Activated naive CD4-positive, alpha-beta T cell treated with anti-CD3 and anti-CD28 coated beads for 36 hours (primary cell): ENCODE data around the gene CDC45. TPM values are rescaled to one million over a fixed set of nuclear protein-coding genes. Genes with fewer than 3 reads are reported as not detected.

Experiments used
- CTCF ChIA-PET: fragments of 350-600 bp; sonication (Branson Sonifier 250); formaldehyde crosslinking; loops from one replicate; lab custom pipeline; 2021; ENCODE audit warnings: antibody characterized with exemption; lab: Charles Lee
- DNase-seq: peaks from one replicate; pipeline ENCODE4 v3.0.0-alpha.2; 2020
- H3K27ac Mint-ChIP-seq: one replicate; pipeline ENCODE4 v1.8.0; 2021; ENCODE audit warnings: mild to moderate bottlenecking, mixed read lengths
- H3K27me3 Mint-ChIP-seq: one replicate; pipeline ENCODE4 v1.8.0; 2021; ENCODE audit warnings: low read depth, mixed read lengths
- H3K36me3 Mint-ChIP-seq: one replicate; pipeline ENCODE4 v1.8.0; 2021; ENCODE audit warnings: low read depth, mixed read lengths
- H3K4me1 Mint-ChIP-seq: one replicate; pipeline ENCODE4 v1.8.0; 2021; ENCODE audit warnings: low read depth, mixed read lengths
- H3K4me3 Mint-ChIP-seq: one replicate; pipeline ENCODE4 v1.8.0; 2021; ENCODE audit warnings: mild to moderate bottlenecking, moderate library complexity, mixed read lengths
- H3K9me3 Mint-ChIP-seq: one replicate; pipeline ENCODE4 v1.8.0; 2021; ENCODE audit warnings: mixed read lengths
- intact Hi-C: fragments of 100-400 bp; cut with micrococcal nuclease; formaldehyde crosslinking; loops from one replicate; pipeline ENCODE4 v1.15.1; 2023
- total RNA-seq, 2 experiments: library from RNA; stranded (reverse); gene quantifications; one replicate each; pipeline ENCODE4 v1.2.3, GENCODE V29; 2021

The CDC45 gene
- total RNA-seq, 2 experiments from 2014 or later = 86.3 to 91.7 TPM

DNA sequence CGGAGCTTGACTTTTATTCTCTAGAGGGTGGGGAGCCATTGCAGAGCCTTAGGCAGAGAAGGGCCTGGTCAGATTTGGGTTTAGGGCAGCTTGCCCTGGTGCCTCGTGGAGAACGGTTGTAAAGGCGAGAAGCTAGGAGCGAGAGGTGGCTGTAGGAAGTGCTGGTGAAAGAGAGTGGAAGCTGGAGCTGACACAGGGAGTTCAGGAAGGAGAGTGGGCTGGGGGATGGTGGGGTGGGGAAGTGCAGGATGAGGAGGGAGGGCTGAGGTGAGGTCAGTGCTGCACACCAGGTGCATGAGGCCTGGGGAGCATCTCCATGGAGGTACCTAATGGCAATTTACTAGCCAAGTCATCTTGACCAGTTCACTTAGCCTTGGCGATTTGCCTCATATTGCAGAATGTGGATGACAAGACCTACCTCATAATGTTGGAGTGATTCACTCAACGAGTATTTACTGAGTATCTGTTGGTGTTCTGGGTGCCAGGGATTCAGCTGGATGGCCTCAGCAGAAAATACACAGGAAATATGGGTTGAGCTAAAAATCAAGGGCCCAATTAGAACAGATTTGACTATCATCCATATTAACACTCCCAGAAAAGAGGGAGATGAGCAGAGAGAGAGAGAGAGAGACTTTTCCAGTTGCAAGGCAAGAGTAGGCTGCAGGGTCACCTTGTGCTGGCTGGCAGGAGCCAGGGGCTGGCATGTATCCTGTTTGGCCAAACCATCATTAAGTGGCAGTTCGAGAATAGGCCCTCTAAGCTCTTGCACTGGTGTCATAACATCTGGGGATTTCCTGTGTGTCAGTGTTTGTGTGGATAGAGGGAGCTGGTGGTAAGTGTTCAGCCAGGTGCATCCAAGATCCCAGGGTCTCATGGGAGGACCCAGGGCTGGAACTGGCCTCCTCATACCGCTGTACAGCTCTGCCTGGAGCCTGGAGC is 88.9 kb downstream of the CDC45 start:
- intact Hi-C loops = no loop called here
- Mint-ChIP-seq H3K4me3 (no peak overlapping the region), H3K27me3 (no peaks in the 10 kb centered on the region), H3K9me3 (peaks cover 1% of the 10 kb centered on the region), H3K27ac (no peak overlapping the region), H3K36me3 (no peaks in the 10 kb centered on the region), H3K4me1 (no peaks in the 10 kb centered on the region)
- CTCF ChIA-PET = interaction anchor here (1.4 kb wide), 1 partner anchor 23 kb away, joined by 5 read pairs; no protein-coding TSS in a partner anchor
- no peak for DNase-seq

GRCh38 chr22:19569276-19569640 is 89.5 kb downstream of the CDC45 start:
- Mint-ChIP-seq H3K9me3 (no peaks in the 10 kb centered on the region), H3K4me3 (no peak overlapping the region), H3K36me3 (no peaks in the 10 kb centered on the region), H3K4me1 (no peaks in the 10 kb centered on the region), H3K27me3 (no peaks in the 10 kb centered on the region), H3K27ac (no peak overlapping the region)
- CTCF ChIA-PET = interaction anchor here (1.4 kb wide), 1 partner anchor 22 kb away, joined by 5 read pairs; no protein-coding TSS in a partner anchor
- DNase-seq = no peak
- intact Hi-C loops = no loop called here

- intact Hi-C loops = no loop called here
- CTCF ChIA-PET = no interaction called here
- Mint-ChIP-seq H3K27ac (no peak overlapping the region), H3K4me1 (no peaks in the 10 kb centered on the region), H3K36me3 (no peaks in the 10 kb centered on the region), H3K27me3 (no peaks in the 10 kb centered on the region), H3K9me3 (no peaks in the 10 kb centered on the region), H3K4me3 (no peak overlapping the region)
- DNase-seq = no peak
Observed at GRCh38 chr22:19569976-19570375, 90.3 kb downstream of the CDC45 start.

Other genes starting within 250 kb of the CDC45 start
- gene CLTCL1, start 188.2 kb upstream of the CDC45 start, total RNA-seq = 1 to 10 TPM in 1 of 2 experiments, under 1 TPM in 1; 0.57 to 1.0 TPM
- gene HIRA, start 48.2 kb upstream of the CDC45 start, total RNA-seq = 10 to 100 TPM; 16.2 to 18.0 TPM
- gene MRPL40, start 47.4 kb upstream of the CDC45 start, total RNA-seq = 10 to 100 TPM; 32.6 to 34.9 TPM
- gene C22orf39, start 32.2 kb upstream of the CDC45 start, total RNA-seq = 10 to 100 TPM; 29.3 to 30.2 TPM
- gene UFD1, start 727 bp upstream of the CDC45 start, total RNA-seq = 10 to 100 TPM; 75.1 to 83.3 TPM
- under 1 TPM in 1 of 2 experiments, not detected in 1; 0.21 TPM for gene CLDN5, start 44.5 kb downstream of the CDC45 start, total RNA-seq
- gene SEPTIN5, start 234.6 kb downstream of the CDC45 start, total RNA-seq = under 1 TPM; 0.47 to 0.81 TPM
- gene GP1BB, start 243.6 kb downstream of the CDC45 start, total RNA-seq = not detected